ENCODE data around the gene AFTPH. TPM values are rescaled to one million over a fixed set of nuclear protein-coding genes. Genes with fewer than 3 reads are reported as not detected.

Gene AFTPH
- total and polyA plus RNA-seq, 3 experiments from 2014 or later: 28.4 to 44.2 (median 41.4) TPM

DNA sequence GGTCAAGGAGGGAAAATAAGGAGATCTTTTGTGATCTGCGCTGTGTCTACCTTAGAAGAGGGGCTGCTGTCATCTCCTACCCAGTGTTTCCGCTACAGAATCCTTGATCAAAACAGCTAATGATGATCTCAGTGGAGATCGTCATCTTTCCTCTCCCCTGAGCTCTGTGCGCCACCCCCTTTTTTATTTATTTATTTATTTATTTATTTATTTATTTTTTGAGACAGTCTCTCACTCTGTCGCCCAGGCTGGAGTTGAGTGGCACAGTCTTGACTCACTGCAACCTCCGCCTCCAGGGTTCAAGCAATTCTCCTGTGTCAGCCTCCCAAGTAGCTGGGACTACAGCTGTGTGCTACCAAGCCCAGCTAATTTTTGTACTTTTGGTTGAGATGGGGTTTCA lies 74.1 kb downstream of the AFTPH start:
- Histone ChIP-seq H3K4me1 (ENCODE audit: insufficient read depth, low read length) (no peaks in the 10 kb centered on the region), H3K27ac (ENCODE audit: low read depth, low read length) (no peak overlapping the region), H3K9me3 (ENCODE audit: low read length) (no peaks in the 10 kb centered on the region), H3K27me3 (ENCODE audit: insufficient read depth, low read length, poor library complexity, severe bottlenecking) (no peaks in the 10 kb centered on the region), H3K4me3 (ENCODE audit: low read length) (no peak overlapping the region), H3K36me3 (ENCODE audit: insufficient read depth, low read length) (no peaks in the 10 kb centered on the region)
- DNase-seq: no peak
- CTCF ChIA-PET: interaction anchor here (1.5 kb wide), 1 partner anchor 11 kb away, joined by 4 read pairs; no protein-coding TSS in a partner anchor
- POLR2A ChIA-PET: no interaction called here
- Mint-ChIP-seq H3K9me3 (no peaks in the 10 kb centered on the region), H3K36me3 (peaks cover 0 to 5% (median 0%) of the 10 kb centered on the region in 3 donors), H3K27me3 (no peaks in the 10 kb centered on the region), H3K27ac (peak overlapping the region in 1 of 8 donors; percentile 19), H3K4me3 (no peak overlapping the region), H3K4me1 (peaks cover 3 to 8% (median 5%) of the 10 kb centered on the region in 3 donors)

DNA sequence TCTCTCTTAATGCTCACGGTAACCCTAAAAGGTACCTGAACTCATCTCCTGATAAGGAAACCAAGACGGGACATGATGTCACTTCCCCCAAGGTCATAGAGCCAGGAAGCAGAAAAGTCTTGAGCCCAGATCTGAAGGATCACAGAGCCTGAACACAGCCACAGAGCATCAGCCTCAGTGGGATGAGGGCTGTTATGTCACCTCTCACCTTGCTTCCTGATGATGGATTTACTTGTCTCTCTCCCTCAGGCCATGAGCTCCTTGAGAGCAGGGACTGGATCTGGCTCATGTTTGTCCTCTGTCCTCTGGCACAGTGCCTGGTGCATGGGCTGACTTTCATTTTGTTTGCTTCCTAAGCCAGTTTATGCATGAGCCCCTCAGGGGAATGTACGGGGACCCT lies 75.3 kb downstream of the AFTPH start:
- no peak overlapping the region for H3K4me3 Mint-ChIP-seq
- peak overlapping the region in 1 of 8 donors; percentile 58 for H3K27ac Mint-ChIP-seq
- POLR2A ChIA-PET: no interaction called here
- no peak overlapping the region for H3K27ac ChIP-seq (ENCODE audit: low read depth, low read length)
- peaks cover 3 to 8% (median 5%) of the 10 kb centered on the region in 3 donors for H3K4me1 Mint-ChIP-seq
- H3K27me3 Mint-ChIP-seq: no peaks in the 10 kb centered on the region
- no peaks in the 10 kb centered on the region for H3K36me3 Mint-ChIP-seq
- no peak for DNase-seq
- no peaks in the 10 kb centered on the region for H3K9me3 ChIP-seq (ENCODE audit: low read length)
- H3K36me3 ChIP-seq (ENCODE audit: insufficient read depth, low read length): no peaks in the 10 kb centered on the region
- CTCF ChIA-PET: interaction anchor here (1.0 to 1.2 kb wide), 3 partner anchors 12 to 47 kb away, joined by 3 to 5 read pairs (median 4); no protein-coding TSS in a partner anchor
- H3K4me1 ChIP-seq (ENCODE audit: insufficient read depth, low read length): no peaks in the 10 kb centered on the region
- H3K4me3 ChIP-seq (ENCODE audit: low read length): no peak overlapping the region
- H3K9me3 Mint-ChIP-seq: no peaks in the 10 kb centered on the region
- no peaks in the 10 kb centered on the region for H3K27me3 ChIP-seq (ENCODE audit: insufficient read depth, low read length, poor library complexity, severe bottlenecking)

DNA sequence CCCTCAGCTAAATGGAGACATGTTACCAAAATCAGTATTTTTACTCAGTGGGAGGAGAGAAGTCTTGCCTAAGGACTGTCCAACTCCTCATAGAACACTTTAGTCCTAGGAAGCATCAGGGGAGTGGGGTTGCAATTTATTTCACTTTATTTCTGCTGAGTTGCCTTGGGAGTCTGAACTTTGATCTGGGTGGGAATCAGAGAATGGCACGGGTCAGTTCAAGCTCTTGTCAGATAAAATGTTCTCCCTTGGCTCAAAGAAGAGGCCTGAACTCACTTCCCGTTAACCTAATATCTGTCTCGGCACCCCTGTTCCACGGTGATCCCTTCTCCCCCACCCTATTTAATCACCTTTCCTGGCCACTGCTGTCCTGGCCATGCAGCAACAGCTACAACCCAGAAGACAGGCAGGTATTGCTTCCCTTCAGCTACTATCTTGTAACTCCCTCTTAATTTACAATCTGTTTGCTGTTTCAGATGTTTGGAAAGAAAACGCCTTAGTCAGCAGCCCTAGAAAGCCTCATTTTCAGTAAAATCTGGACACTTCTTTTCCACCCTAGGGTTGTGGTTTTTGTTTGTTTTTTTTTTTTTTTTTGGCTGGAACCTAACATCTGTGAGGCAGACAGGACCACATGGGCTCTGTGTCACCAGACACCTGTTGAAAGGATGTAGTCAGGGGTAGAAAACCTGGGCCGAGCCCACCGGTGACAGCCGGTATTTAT lies 77.1 kb downstream of the AFTPH start:
- H3K4me1 Mint-ChIP-seq: peaks cover 3 to 15% (median 8%) of the 10 kb centered on the region in 3 donors
- peak overlapping the region in 1 of 8 donors; percentile 24 for H3K27ac Mint-ChIP-seq

DNA sequence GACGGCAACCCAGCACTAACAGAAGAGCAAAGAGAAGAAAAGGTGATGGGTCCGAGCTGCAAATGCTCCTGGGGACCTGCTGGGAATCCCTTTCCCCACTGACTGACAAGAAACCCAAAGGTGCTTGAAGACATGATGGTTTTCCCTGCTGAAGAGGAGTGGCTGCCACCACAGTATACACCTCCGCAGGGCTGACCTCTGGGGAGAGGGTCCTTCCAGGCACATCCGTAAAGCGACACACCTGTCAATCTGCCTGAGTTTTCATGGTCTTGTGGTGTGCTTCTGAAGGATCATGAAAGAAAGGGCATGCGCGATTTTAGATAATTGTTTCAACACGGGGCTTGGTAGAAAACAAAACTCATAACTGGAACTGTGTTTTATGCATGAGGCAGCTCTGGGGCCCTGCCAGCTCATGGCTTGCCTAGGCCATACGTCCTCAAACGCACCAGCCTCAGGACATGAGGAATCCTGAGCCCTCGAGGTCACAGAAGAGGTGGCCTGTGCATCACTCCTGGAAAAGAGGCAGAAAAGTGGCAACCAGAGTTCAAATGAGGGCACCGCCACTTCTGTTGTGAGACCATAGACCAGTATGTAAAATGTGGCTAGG lies 77.8 kb downstream of the AFTPH start:
- no peak overlapping the region for H3K4me3 ChIP-seq (ENCODE audit: low read length)
- DNase-seq: no peak
- H3K9me3 ChIP-seq (ENCODE audit: low read length): no peaks in the 10 kb centered on the region
- H3K27me3 Mint-ChIP-seq: no peaks in the 10 kb centered on the region
- ChIA-PET CTCF (no interaction called here), POLR2A (no interaction called here)
- H3K36me3 ChIP-seq (ENCODE audit: insufficient read depth, low read length): no peaks in the 10 kb centered on the region
- H3K36me3 Mint-ChIP-seq: no peaks in the 10 kb centered on the region
- no peaks in the 10 kb centered on the region for H3K27me3 ChIP-seq (ENCODE audit: insufficient read depth, low read length, poor library complexity, severe bottlenecking)
- H3K4me1 Mint-ChIP-seq: peaks cover 9 to 22% (median 15%) of the 10 kb centered on the region in 3 donors
- peaks cover 7% of the 10 kb centered on the region for H3K4me1 ChIP-seq (ENCODE audit: insufficient read depth, low read length)
- no peak overlapping the region for H3K4me3 Mint-ChIP-seq
- no peaks in the 10 kb centered on the region for H3K9me3 Mint-ChIP-seq
- no peak overlapping the region for H3K27ac ChIP-seq (ENCODE audit: low read depth, low read length)
- H3K27ac Mint-ChIP-seq: no peak overlapping the region

More for the DNA sequence above, 77.1 kb downstream of the AFTPH start:
- ChIA-PET CTCF (interaction anchor here (0.9 to 1.5 kb wide), 2 partner anchors 8 to 266 kb away, joined by 3 to 5 read pairs; no protein-coding TSS in a partner anchor), POLR2A (no interaction called here)
- H3K4me3 Mint-ChIP-seq: no peak overlapping the region
- Histone ChIP-seq H3K4me3 (ENCODE audit: low read length) (no peak overlapping the region), H3K9me3 (ENCODE audit: low read length) (no peaks in the 10 kb centered on the region), H3K4me1 (ENCODE audit: insufficient read depth, low read length) (peaks cover under 1% of the 10 kb centered on the region), H3K27me3 (ENCODE audit: insufficient read depth, low read length, poor library complexity, severe bottlenecking) (no peaks in the 10 kb centered on the region), H3K36me3 (ENCODE audit: insufficient read depth, low read length) (no peaks in the 10 kb centered on the region), H3K27ac (ENCODE audit: low read depth, low read length) (no peak overlapping the region)
- no peaks in the 10 kb centered on the region for H3K36me3 Mint-ChIP-seq
- no peaks in the 10 kb centered on the region for H3K27me3 Mint-ChIP-seq
- no peak for DNase-seq
- H3K9me3 Mint-ChIP-seq: no peaks in the 10 kb centered on the region

DNA sequence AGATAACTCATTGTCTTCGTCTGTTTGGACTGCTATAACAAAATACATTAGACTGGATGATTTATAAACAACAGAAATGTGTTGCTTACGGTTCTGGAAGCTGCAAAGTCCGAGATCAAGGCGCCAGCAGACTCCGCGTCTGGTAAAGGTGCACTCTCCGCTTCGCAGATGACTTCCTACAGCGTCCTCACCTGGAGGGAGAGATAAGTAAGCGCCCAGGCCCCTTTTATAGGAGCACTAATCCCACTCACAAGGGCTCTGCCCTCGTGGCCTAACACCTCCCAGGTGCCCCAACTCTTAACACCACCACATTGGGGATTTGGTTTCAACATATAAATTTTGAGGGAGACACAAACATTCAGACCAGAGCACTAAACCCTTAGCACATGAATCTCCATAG lies 78.3 kb downstream of the AFTPH start:
- ChIA-PET CTCF (no interaction called here), POLR2A (no interaction called here)
- Mint-ChIP-seq H3K9me3 (no peaks in the 10 kb centered on the region), H3K27me3 (no peaks in the 10 kb centered on the region), H3K27ac (no peak overlapping the region), H3K36me3 (no peaks in the 10 kb centered on the region), H3K4me1 (peaks cover 14 to 28% (median 21%) of the 10 kb centered on the region in 3 donors), H3K4me3 (no peak overlapping the region)
- Histone ChIP-seq H3K27me3 (ENCODE audit: insufficient read depth, low read length, poor library complexity, severe bottlenecking) (no peaks in the 10 kb centered on the region), H3K27ac (ENCODE audit: low read depth, low read length) (no peak overlapping the region), H3K4me3 (ENCODE audit: low read length) (no peak overlapping the region), H3K9me3 (ENCODE audit: low read length) (no peaks in the 10 kb centered on the region), H3K4me1 (ENCODE audit: insufficient read depth, low read length) (peaks cover 11% of the 10 kb centered on the region), H3K36me3 (ENCODE audit: insufficient read depth, low read length) (no peaks in the 10 kb centered on the region)
- DNase-seq: no peak

DNA sequence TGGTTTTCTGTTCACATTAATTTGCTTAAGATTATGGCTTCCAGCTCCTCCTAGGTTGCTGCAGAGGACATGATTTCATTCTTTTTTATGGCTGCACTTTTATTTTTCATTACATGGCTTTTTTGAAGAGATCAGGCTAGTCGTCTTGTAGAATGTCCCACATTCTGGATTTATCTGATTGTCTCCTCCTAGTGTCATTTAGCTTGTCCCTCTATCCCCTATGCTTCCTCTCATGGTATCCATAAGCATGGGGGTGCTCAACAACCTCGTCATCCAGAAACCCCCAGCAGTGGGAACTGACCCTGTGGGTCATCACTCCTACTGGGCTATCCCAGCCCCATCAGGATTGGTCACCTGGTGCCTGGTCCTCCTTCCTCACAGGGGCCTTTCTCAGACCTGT lies 80.0 kb downstream of the AFTPH start:
- H3K4me3 ChIP-seq (ENCODE audit: low read length): no peak overlapping the region
- H3K36me3 ChIP-seq (ENCODE audit: insufficient read depth, low read length): no peaks in the 10 kb centered on the region
- Mint-ChIP-seq H3K4me3 (no peak overlapping the region), H3K27me3 (no peaks in the 10 kb centered on the region), H3K36me3 (no peaks in the 10 kb centered on the region), H3K27ac (no peak overlapping the region), H3K9me3 (no peaks in the 10 kb centered on the region), H3K4me1 (peaks cover 20 to 43% (median 30%) of the 10 kb centered on the region in 3 donors)
- ChIA-PET CTCF (no interaction called here), POLR2A (interaction anchor here (0.5 kb wide), 1 partner anchor 15 kb away, joined by 4 read pairs; no protein-coding TSS in a partner anchor)
- H3K4me1 ChIP-seq (ENCODE audit: insufficient read depth, low read length): peaks cover 21% of the 10 kb centered on the region
- no peak for DNase-seq
- no peaks in the 10 kb centered on the region for H3K27me3 ChIP-seq (ENCODE audit: insufficient read depth, low read length, poor library complexity, severe bottlenecking)
- H3K27ac ChIP-seq (ENCODE audit: low read depth, low read length): no peak overlapping the region
- no peaks in the 10 kb centered on the region for H3K9me3 ChIP-seq (ENCODE audit: low read length)

DNA sequence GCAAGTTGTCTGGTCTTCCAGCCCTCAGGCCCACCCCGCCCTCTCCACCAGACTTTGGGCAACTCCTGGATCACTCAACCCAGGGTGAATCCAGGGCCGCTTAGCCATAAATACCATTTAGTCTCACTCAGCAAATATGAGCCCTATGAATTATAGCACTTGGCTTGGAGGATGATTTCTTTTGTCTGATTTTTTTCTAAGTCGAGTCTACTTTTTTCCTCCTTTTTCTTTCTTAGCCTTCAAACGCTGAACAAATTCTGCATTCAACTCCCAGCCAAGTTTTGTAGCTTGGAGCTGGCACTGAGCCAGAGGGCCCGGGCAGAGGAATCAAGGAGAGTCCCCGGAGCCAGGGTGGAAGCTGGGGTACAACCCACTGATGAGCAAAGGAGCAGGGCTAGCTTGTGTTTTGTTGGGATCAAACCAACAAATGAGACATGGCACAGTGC lies 80.9 kb downstream of the AFTPH start:
- Mint-ChIP-seq H3K36me3 (no peaks in the 10 kb centered on the region), H3K9me3 (no peaks in the 10 kb centered on the region), H3K4me3 (peak overlapping the region in 2 of 7 donors; percentile 12 to 75), H3K4me1 (peaks cover 20 to 40% (median 26%) of the 10 kb centered on the region in 3 donors), H3K27me3 (no peaks in the 10 kb centered on the region), H3K27ac (peak overlapping the region in 2 of 8 donors; percentile 3 to 17)
- peaks cover 27% of the 10 kb centered on the region for H3K4me1 ChIP-seq (ENCODE audit: insufficient read depth, low read length)
- H3K27ac ChIP-seq (ENCODE audit: low read depth, low read length): no peak overlapping the region
- H3K36me3 ChIP-seq (ENCODE audit: insufficient read depth, low read length): no peaks in the 10 kb centered on the region
- no peak for DNase-seq
- CTCF ChIA-PET: interaction anchor here (0.9 to 5.8 kb wide), 7 partner anchors 8 to 268 kb away, joined by 3 to 49 read pairs (median 5); partner anchors contain the start of gene SERTAD2
- H3K9me3 ChIP-seq (ENCODE audit: low read length): no peaks in the 10 kb centered on the region
- POLR2A ChIA-PET: no interaction called here
- no peaks in the 10 kb centered on the region for H3K27me3 ChIP-seq (ENCODE audit: insufficient read depth, low read length, poor library complexity, severe bottlenecking)
- H3K4me3 ChIP-seq (ENCODE audit: low read length): no peak overlapping the region

DNA sequence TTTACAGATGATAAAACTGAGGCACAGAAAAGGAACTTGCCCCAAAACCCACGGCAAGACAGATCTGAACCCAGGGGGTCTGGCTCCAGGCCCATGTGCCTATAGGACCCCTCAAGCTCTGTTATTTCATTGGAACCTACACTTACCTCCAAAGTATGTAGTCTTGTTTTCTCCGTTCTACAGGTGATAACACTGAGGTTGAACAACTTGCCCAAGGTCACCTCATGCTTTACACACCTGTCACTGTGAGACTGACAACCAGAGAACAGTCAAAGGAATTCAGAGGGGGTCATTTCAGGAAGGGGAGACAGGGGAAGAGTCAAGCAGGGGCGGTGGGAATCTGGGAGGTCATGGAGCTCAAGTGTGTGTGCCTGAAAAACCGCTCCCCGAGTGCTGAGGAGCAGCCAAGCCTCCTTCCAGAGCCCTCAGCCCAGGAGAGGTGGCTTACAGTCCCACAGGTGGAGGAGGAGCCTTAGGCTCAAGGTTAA lies 81.9 kb downstream of the AFTPH start:
- Mint-ChIP-seq H3K27ac (peak overlapping the region in 7 of 8 donors; percentile 38 to 94 (median 88)), H3K27me3 (no peaks in the 10 kb centered on the region), H3K36me3 (no peaks in the 10 kb centered on the region), H3K9me3 (no peaks in the 10 kb centered on the region), H3K4me3 (peak overlapping the region; percentile 51 to 86 (median 82)), H3K4me1 (peaks cover 20 to 40% (median 29%) of the 10 kb centered on the region in 3 donors)
- Histone ChIP-seq H3K4me1 (ENCODE audit: insufficient read depth, low read length) (peaks cover 28% of the 10 kb centered on the region), H3K36me3 (ENCODE audit: insufficient read depth, low read length) (no peaks in the 10 kb centered on the region), H3K4me3 (ENCODE audit: low read length) (no peak overlapping the region), H3K9me3 (ENCODE audit: low read length) (no peaks in the 10 kb centered on the region), H3K27me3 (ENCODE audit: insufficient read depth, low read length, poor library complexity, severe bottlenecking) (no peaks in the 10 kb centered on the region), H3K27ac (ENCODE audit: low read depth, low read length) (no peak overlapping the region)
- no peak for DNase-seq
- CTCF ChIA-PET: interaction anchor here (0.9 to 5.8 kb wide), 10 partner anchors 9 to 267 kb away, joined by 3 to 49 read pairs (median 6); partner anchors contain the start of genes AFTPH and SERTAD2
- POLR2A ChIA-PET: interaction anchor here (0.6 to 4.1 kb wide), 5 partner anchors 46 to 621 kb away, joined by 3 to 33 read pairs (median 4); partner anchors contain the start of genes ACTR2, AFTPH, RAB1A and SERTAD2
